ENCODE data around the gene ACER3. TPM values are rescaled to one million over a fixed set of nuclear protein-coding genes. Genes with fewer than 3 reads are reported as not detected.

ACER3 gene
- total RNA-seq, 1 donor: 15.3 TPM

GRCh38 chr11:76974179-76974891, 113.6 kb downstream of the ACER3 start:
- H3K4me3 ChIP-seq (ENCODE audit: low read depth, low read length): no peak overlapping the region
- TF ChIP-seq CTCF (IDR thresholded peaks at IDR 0.05; ENCODE audit: insufficient read depth, low read length): no peak
- no peak for DNase-seq (ENCODE audit: low read depth)

GRCh38 chr11:76975513-76975912, 114.8 kb downstream of the ACER3 start:
- no peak for DNase-seq (ENCODE audit: low read depth)
- no peak overlapping the region for H3K4me3 ChIP-seq (ENCODE audit: low read depth, low read length)
- TF ChIP-seq CTCF (IDR thresholded peaks at IDR 0.05; ENCODE audit: insufficient read depth, low read length): no peak

GRCh38 chr11:76977791-76978190, 117.1 kb downstream of the ACER3 start:
- DNase-seq (ENCODE audit: low read depth): no peak
- TF ChIP-seq CTCF (IDR thresholded peaks at IDR 0.05; ENCODE audit: insufficient read depth, low read length): no peak
- H3K4me3 ChIP-seq (ENCODE audit: low read depth, low read length): no peak overlapping the region

GRCh38 chr11:76978239-76978638, 117.5 kb downstream of the ACER3 start:
- DNase-seq (ENCODE audit: low read depth): no peak
- TF ChIP-seq CTCF (IDR thresholded peaks at IDR 0.05; ENCODE audit: insufficient read depth, low read length): no peak
- no peak overlapping the region for H3K4me3 ChIP-seq (ENCODE audit: low read depth, low read length)

- no peak for DNase-seq (ENCODE audit: low read depth)
- no peak for TF ChIP-seq CTCF (IDR thresholded peaks at IDR 0.05; ENCODE audit: insufficient read depth, low read length)
- no peak overlapping the region for H3K4me3 ChIP-seq (ENCODE audit: low read depth, low read length)
These were observed 118.1 kb downstream of the ACER3 start for GRCh38 chr11:76978818-76979217.

GRCh38 chr11:76980196-76980595, 119.5 kb downstream of the ACER3 start:
- H3K4me3 ChIP-seq (ENCODE audit: low read depth, low read length): no peak overlapping the region
- no peak for TF ChIP-seq CTCF (IDR thresholded peaks at IDR 0.05; ENCODE audit: insufficient read depth, low read length)
- DNase-seq (ENCODE audit: low read depth): no peak

GRCh38 chr11:76984743-76985142, 124.0 kb downstream of the ACER3 start:
- no peak for DNase-seq (ENCODE audit: low read depth)
- no peak overlapping the region for H3K4me3 ChIP-seq (ENCODE audit: low read depth, low read length)
- no peak for TF ChIP-seq CTCF (IDR thresholded peaks at IDR 0.05; ENCODE audit: insufficient read depth, low read length)

Measured in fibroblast of the aortic adventitia (primary cell).